GM19397 (cell line): ENCODE measurements around the gene TRIM15.
"Not testable (repeated sequence)": the region's sequence is repeated elsewhere in the genome, so short reads cannot be mapped to it uniquely, and the experiment has no call there.

Experiments
- ATAC-seq: cut with Tn5 transposase; IDR thresholded peaks from one replicate; pipeline ENCODE4 v1.9.1; 2021; ENCODE audit warnings: mild to moderate bottlenecking, moderate library complexity; ENCODE audit not compliant: unreplicated experiment

The TRIM15 gene

GRCh38 chr6:30160785-30161531 is 2.4 kb upstream of the TRIM15 start, which contains the start of gene TRIM10:
TRIM10 (minus strand) TSS chr6:30161211; CDS start chr6:30160858, 353 bp downstream.
- ATAC-seq, result no peak

GRCh38 chr6:30162265-30163089 is 869 bp upstream of the TRIM15 start:
- no peak for ATAC-seq

- ATAC-seq, result no peak
These were observed 740 bp downstream of the TRIM15 start for GRCh38 chr6:30163918-30164654.

- no peak for ATAC-seq
These were observed 1.4 kb downstream of the TRIM15 start for GRCh38 chr6:30164714-30165113.

GRCh38 chr6:30165238-30165637 is 1.9 kb downstream of the TRIM15 start:
- ATAC-seq, result not testable (repeated sequence)

GRCh38 chr6:30167101-30167500 is 3.8 kb downstream of the TRIM15 start:
- no peak for ATAC-seq

GRCh38 chr6:30168741-30169140 is 5.4 kb downstream of the TRIM15 start:
- ATAC-seq, result no peak

- ATAC-seq, result no peak
These were observed 6.6 kb downstream of the TRIM15 start for GRCh38 chr6:30169658-30170614.

- no peak for ATAC-seq
These were observed 8.5 kb downstream of the TRIM15 start for GRCh38 chr6:30171677-30172471.

- no peak for ATAC-seq
These were observed 9.3 kb downstream of the TRIM15 start for GRCh38 chr6:30172681-30173080.

- ATAC-seq, result no peak
These were observed 12.4 kb downstream of the TRIM15 start for GRCh38 chr6:30175765-30176164.

- no peak for ATAC-seq
These were observed 15.5 kb downstream of the TRIM15 start for GRCh38 chr6:30178837-30179236.

GRCh38 chr6:30180145-30180544 is 16.8 kb downstream of the TRIM15 start:
- ATAC-seq, result no peak

GRCh38 chr6:30184417-30185031 is 21.2 kb downstream of the TRIM15 start:
- ATAC-seq, result no peak

GRCh38 chr6:30185846-30186484 is 22.6 kb downstream of the TRIM15 start:
- no peak for ATAC-seq

- no peak for ATAC-seq
These were observed 25.2 kb downstream of the TRIM15 start for GRCh38 chr6:30188541-30188940.

GRCh38 chr6:30192076-30192475 is 28.7 kb downstream of the TRIM15 start:
- no peak for ATAC-seq
